ENCODE results near the gene ITIH5. TPM values are rescaled to one million over a fixed set of nuclear protein-coding genes. Genes with fewer than 3 reads are reported as not detected.

The ITIH5 gene
- total and polyA plus RNA-seq, 2 experiments from 2014 or later, result 22.3 to 22.8 TPM

- H3K4me1 ChIP-seq (ENCODE audit: insufficient read depth), result peaks cover 18% of the 10 kb centered on the region
- peak overlapping the region; percentile 22 for H3K27ac ChIP-seq
- TF ChIP-seq EZH2 (IDR thresholded peaks at IDR 0.05; ENCODE audit: borderline replicate concordance) (no peak), EZH2phosphoT487 (IDR thresholded peaks at IDR 0.05; ENCODE audit: low read depth, severe bottlenecking, unreplicated experiment) (no peak), CTCF (IDR thresholded peaks at IDR 0.05; ENCODE audit: poor library complexity) (no peak)
- 25% methylated on average over 19 of the region's 19 CpGs for WGBS (ENCODE audit: low lambda C conversion rate, missing lambda C conversion rate)
- H3K27me3 ChIP-seq, result no peaks in the 10 kb centered on the region
- no peaks in the 10 kb centered on the region for H3K9me3 ChIP-seq (ENCODE audit: low read depth)
- H3K36me3 ChIP-seq (replicated peaks; ENCODE audit: insufficient read depth, low read depth), result no peaks in the 10 kb centered on the region
- H2AFZ ChIP-seq, result no peak overlapping the region
- H3K4me3 ChIP-seq, result no peak overlapping the region
- H4K20me1 ChIP-seq (ENCODE audit: insufficient read depth, poor library complexity, severe bottlenecking), result no peaks in the 10 kb centered on the region
- peak; percentile 70 for DNase-seq (ENCODE audit: low spot score)
- no peaks in the 10 kb centered on the region for H3K9me2 ChIP-seq (replicated peaks; ENCODE audit: insufficient read depth)
- no peaks in the 10 kb centered on the region for H3K79me2 ChIP-seq
- peak overlapping the region; percentile 57 for H3K4me2 ChIP-seq
These were observed 105.4 kb downstream of the ITIH5 start for GRCh38 chr10:7561216-7561893.

- Histone ChIP-seq H4K20me1 (ENCODE audit: insufficient read depth, poor library complexity, severe bottlenecking) (no peaks in the 10 kb centered on the region), H3K9me2 (replicated peaks; ENCODE audit: insufficient read depth) (no peaks in the 10 kb centered on the region), H2AFZ (no peak overlapping the region), H3K4me3 (no peak overlapping the region), H3K4me1 (ENCODE audit: insufficient read depth) (peaks cover 25% of the 10 kb centered on the region), H3K27ac (no peak overlapping the region), H3K36me3 (replicated peaks; ENCODE audit: insufficient read depth, low read depth) (no peaks in the 10 kb centered on the region), H3K9me3 (ENCODE audit: low read depth) (no peaks in the 10 kb centered on the region), H3K4me2 (no peak overlapping the region), H3K27me3 (no peaks in the 10 kb centered on the region), H3K79me2 (no peaks in the 10 kb centered on the region)
- no peak for TF ChIP-seq CTCF (IDR thresholded peaks at IDR 0.05; ENCODE audit: poor library complexity)
- TF ChIP-seq EZH2phosphoT487 (IDR thresholded peaks at IDR 0.05; ENCODE audit: low read depth, severe bottlenecking, unreplicated experiment), result no peak
- TF ChIP-seq EZH2 (IDR thresholded peaks at IDR 0.05; ENCODE audit: borderline replicate concordance), result no peak
- 55% methylated on average over 4 of the region's 4 CpGs for WGBS (ENCODE audit: low lambda C conversion rate, missing lambda C conversion rate)
- DNase-seq (ENCODE audit: low spot score), result no peak
These were observed 106.2 kb downstream of the ITIH5 start for GRCh38 chr10:7560519-7560918.

GRCh38 chr10:7559386-7559785 lies 107.4 kb downstream of the ITIH5 start:
- H2AFZ ChIP-seq, result no peak overlapping the region
- no peaks in the 10 kb centered on the region for H3K9me3 ChIP-seq (ENCODE audit: low read depth)
- no peak overlapping the region for H3K4me3 ChIP-seq
- no peak overlapping the region for H3K4me2 ChIP-seq
- H3K9me2 ChIP-seq (replicated peaks; ENCODE audit: insufficient read depth), result no peaks in the 10 kb centered on the region
- DNase-seq (ENCODE audit: low spot score), result no peak
- no peaks in the 10 kb centered on the region for H3K27me3 ChIP-seq
- WGBS (ENCODE audit: low lambda C conversion rate, missing lambda C conversion rate), result 54% methylated on average over 3 of the region's 3 CpGs
- no peaks in the 10 kb centered on the region for H4K20me1 ChIP-seq (ENCODE audit: insufficient read depth, poor library complexity, severe bottlenecking)
- H3K4me1 ChIP-seq (ENCODE audit: insufficient read depth), result peaks cover 29% of the 10 kb centered on the region
- H3K79me2 ChIP-seq, result no peaks in the 10 kb centered on the region
- TF ChIP-seq CTCF (IDR thresholded peaks at IDR 0.05; ENCODE audit: poor library complexity) (no peak), EZH2phosphoT487 (IDR thresholded peaks at IDR 0.05; ENCODE audit: low read depth, severe bottlenecking, unreplicated experiment) (no peak), EZH2 (IDR thresholded peaks at IDR 0.05; ENCODE audit: borderline replicate concordance) (no peak)
- no peaks in the 10 kb centered on the region for H3K36me3 ChIP-seq (replicated peaks; ENCODE audit: insufficient read depth, low read depth)
- H3K27ac ChIP-seq, result no peak overlapping the region
